Measurements from ENCODE around the gene ARL14EP. TPM values are rescaled to one million over a fixed set of nuclear protein-coding genes. Genes with fewer than 3 reads are reported as not detected.

Gene ARL14EP
- total RNA-seq, 3 donors from 2014 or later = 20.6 to 29.6 (median 22.7) TPM

- DNase-seq (ENCODE audit: low spot score in 2 of 2) = no peak
- TF ChIP-seq POLR2AphosphoS5 (IDR thresholded peaks at IDR 0.05) (no peak), POLR2A (IDR thresholded peaks at IDR 0.05) (no peak), CTCF (IDR thresholded peaks at IDR 0.05) (no peak)
- no peaks in the 10 kb centered on the region for H3K27me3 ChIP-seq
- no peaks in the 10 kb centered on the region for H3K4me1 ChIP-seq
- H3K4me3 ChIP-seq = no peak overlapping the region
- intact Hi-C loops (cut with DNase I; ENCODE audit: low total_unique reads) = no loop called here
- peaks cover 0 to 9% of the 10 kb centered on the region in 2 donors for H3K9me3 ChIP-seq
- no peaks in the 10 kb centered on the region for H3K36me3 ChIP-seq
- no peak overlapping the region for H3K27ac ChIP-seq
Measured at GRCh38 chr11:30310623-30311022, 12.3 kb upstream of the ARL14EP start.

- Histone ChIP-seq H3K4me3 (no peak overlapping the region), H3K36me3 (no peaks in the 10 kb centered on the region), H3K27ac (no peak overlapping the region), H3K4me1 (no peaks in the 10 kb centered on the region), H3K9me3 (peaks cover 0 to 9% of the 10 kb centered on the region in 2 donors), H3K27me3 (no peaks in the 10 kb centered on the region)
- intact Hi-C loops (cut with DNase I; ENCODE audit: low total_unique reads) = no loop called here
- no peak for DNase-seq (ENCODE audit: low spot score in 2 of 2)
- TF ChIP-seq POLR2AphosphoS5 (IDR thresholded peaks at IDR 0.05) = no peak
- TF ChIP-seq POLR2A (IDR thresholded peaks at IDR 0.05) = no peak
- no peak for TF ChIP-seq CTCF (IDR thresholded peaks at IDR 0.05)
Measured at GRCh38 chr11:30311189-30311588, 11.7 kb upstream of the ARL14EP start.

- Histone ChIP-seq H3K36me3 (no peaks in the 10 kb centered on the region), H3K27ac (no peak overlapping the region), H3K4me3 (no peak overlapping the region), H3K9me3 (peaks cover 0 to 9% of the 10 kb centered on the region in 2 donors), H3K27me3 (no peaks in the 10 kb centered on the region), H3K4me1 (no peaks in the 10 kb centered on the region)
- DNase-seq (ENCODE audit: low spot score in 2 of 2) = no peak
- intact Hi-C loops (cut with DNase I; ENCODE audit: low total_unique reads) = no loop called here
- no peak for TF ChIP-seq CTCF (IDR thresholded peaks at IDR 0.05)
- TF ChIP-seq POLR2A (IDR thresholded peaks at IDR 0.05) = no peak
- TF ChIP-seq POLR2AphosphoS5 (IDR thresholded peaks at IDR 0.05) = no peak
Measured at GRCh38 chr11:30312243-30312642, 10.7 kb upstream of the ARL14EP start.

GRCh38 chr11:30313580-30313979, 9.3 kb upstream of the ARL14EP start:
- TF ChIP-seq CTCF (IDR thresholded peaks at IDR 0.05) (no peak), POLR2A (IDR thresholded peaks at IDR 0.05) (no peak), POLR2AphosphoS5 (IDR thresholded peaks at IDR 0.05) (no peak)
- DNase-seq (ENCODE audit: low spot score in 2 of 2) = no peak
- Histone ChIP-seq H3K36me3 (no peaks in the 10 kb centered on the region), H3K9me3 (peaks cover 0 to 9% of the 10 kb centered on the region in 2 donors), H3K4me1 (no peaks in the 10 kb centered on the region), H3K27me3 (peaks cover 0 to 5% of the 10 kb centered on the region in 2 donors), H3K27ac (no peak overlapping the region), H3K4me3 (no peak overlapping the region)
- intact Hi-C loops (cut with DNase I; ENCODE audit: low total_unique reads) = no loop called here

GRCh38 chr11:30314625-30315024, 8.3 kb upstream of the ARL14EP start:
- no peak overlapping the region for H3K27ac ChIP-seq
- H3K4me1 ChIP-seq = no peaks in the 10 kb centered on the region
- no peaks in the 10 kb centered on the region for H3K36me3 ChIP-seq
- intact Hi-C loops (cut with DNase I; ENCODE audit: low total_unique reads) = no loop called here
- no peak overlapping the region for H3K4me3 ChIP-seq
- H3K27me3 ChIP-seq = peaks cover 0 to 5% of the 10 kb centered on the region in 2 donors
- H3K9me3 ChIP-seq = peaks cover 0 to 9% of the 10 kb centered on the region in 2 donors
- TF ChIP-seq POLR2AphosphoS5 (IDR thresholded peaks at IDR 0.05) = no peak
- TF ChIP-seq CTCF (IDR thresholded peaks at IDR 0.05) = peak in 1 of 3 donors; percentile 18
- no peak for TF ChIP-seq POLR2A (IDR thresholded peaks at IDR 0.05)
- DNase-seq (ENCODE audit: low spot score in 2 of 2) = no peak

Data from breast epithelium (tissue), 4 donors.